IMR-90 (cell line): ENCODE measurements around the gene DMD. TPM values are rescaled to one million over a fixed set of nuclear protein-coding genes. Genes with fewer than 3 reads are reported as not detected.

ENCODE experiments used
- ATAC-seq: fragments of 200-7000 bp; cut with Tn5 transposase; 2 replicates; pipeline ENCODE4 v1.9.1; 2020; ENCODE audit warnings: low read depth, mild to moderate bottlenecking, moderate library complexity
- BruUV-seq: library from RNA; stranded (reverse); fragments of 400-500 nt; replicated peaks from 2 replicates; lab custom pipeline; 2021; lab: Mats Ljungman, UMichigan
- CTCF ChIA-PET: fragments of 300-600 bp; formaldehyde crosslinking; extraction: SDS; loops from one replicate; lab custom pipeline; 2021; ENCODE audit warnings: antibody characterized with exemption; lab: Yijun Ruan, JAX
- POLR2A ChIA-PET: fragments of 300-600 bp; sonication (Branson Sonifier 250); formaldehyde crosslinking; loops from one replicate; lab custom pipeline; 2022; ENCODE audit warnings: antibody characterized with exemption; ENCODE audit not compliant: unreplicated experiment; lab: Charles Lee
- DNase-seq: peaks from one replicate; pipeline ENCODE4 v3.0.0; 2013
- H2AFZ ChIP-seq: replicated peaks from 2 replicates; pipeline ENCODE3; 2013; ENCODE audit warnings: low read length, mild to moderate bottlenecking; ENCODE audit not compliant: poor library complexity
- H2AK5ac ChIP-seq: 2 replicates; pipeline ENCODE4 v1.6.1; 2013; ENCODE audit warnings: low read depth, low read length, inconsistent platforms
- H2AK9ac ChIP-seq: replicated peaks from 2 replicates; pipeline ENCODE3; 2013; ENCODE audit warnings: mild to moderate bottlenecking, low read depth, low read length, moderate library complexity; ENCODE audit not compliant: poor library complexity
- H2BK120ac ChIP-seq: 2 replicates; pipeline ENCODE4 v1.6.1; 2013; ENCODE audit warnings: low read depth, low read length, inconsistent platforms
- H2BK15ac ChIP-seq: 3 replicates; pipeline ENCODE4 v1.6.1; 2013; ENCODE audit warnings: low read depth, low read length, inconsistent platforms
- H2BK20ac ChIP-seq: 2 replicates; pipeline ENCODE4 v1.6.1; 2013; ENCODE audit warnings: low read depth, mild to moderate bottlenecking, inconsistent platforms, low read length, moderate library complexity
- H2BK5ac ChIP-seq: 2 replicates; pipeline ENCODE4 v1.6.1; 2013; ENCODE audit warnings: mild to moderate bottlenecking, low read depth, low read length, inconsistent platforms; ENCODE audit not compliant: poor library complexity, severe bottlenecking
- H3K14ac ChIP-seq: replicated peaks from 2 replicates; pipeline ENCODE4 v1.6.1; 2013; ENCODE audit warnings: low read depth, low read length, inconsistent platforms
- H3K18ac ChIP-seq: 2 replicates; pipeline ENCODE4 v1.6.1; 2013; ENCODE audit warnings: low read depth, low read length, control low read depth
- H3K23ac ChIP-seq: 2 replicates; pipeline ENCODE4 v1.6.1; 2013; ENCODE audit warnings: low read depth, low read length, inconsistent platforms
- H3K27ac ChIP-seq: 2 replicates; pipeline ENCODE4 v1.5.1; 2013; ENCODE audit warnings: mild to moderate bottlenecking, control low read depth, low read length; ENCODE audit not compliant: insufficient read depth
- H3K27me3 ChIP-seq: 2 replicates; pipeline ENCODE4 v1.6.1; 2013; ENCODE audit warnings: low read length; ENCODE audit not compliant: control insufficient read depth, insufficient read depth
- H3K36me3 ChIP-seq: 2 replicates; pipeline ENCODE4 v1.6.1; 2013; ENCODE audit warnings: low read length, mixed read lengths; ENCODE audit not compliant: control insufficient read depth, insufficient read depth
- H3K4ac ChIP-seq: 2 replicates; pipeline ENCODE4 v1.6.1; 2013; ENCODE audit warnings: low read depth, low read length, inconsistent platforms
- H3K4me1 ChIP-seq: 2 replicates; pipeline ENCODE4 v1.6.1; 2013; ENCODE audit warnings: low read length, mixed read lengths; ENCODE audit not compliant: control insufficient read depth, insufficient read depth
- H3K4me2 ChIP-seq: 2 replicates; pipeline ENCODE4 v1.6.1; 2013; ENCODE audit warnings: low read depth, mild to moderate bottlenecking, control low read depth, low read length, moderate library complexity
- H3K4me3 ChIP-seq: 2 replicates; pipeline ENCODE4 v1.5.1; 2013; ENCODE audit warnings: low read depth, mild to moderate bottlenecking, control low read depth, low read length, moderate library complexity; ENCODE audit not compliant: insufficient read depth
- H3K56ac ChIP-seq: 2 replicates; pipeline ENCODE4 v1.6.1; 2013; ENCODE audit warnings: low read length, inconsistent platforms; ENCODE audit not compliant: insufficient read depth; ENCODE audit errors: extremely low read depth
- H3K79me1 ChIP-seq, 2 experiments: 2 replicates each; pipeline ENCODE4 v1.6.1; 2013; ENCODE audit warnings: low read length in 2 of 2, inconsistent platforms in 1 of 2, low read depth in 1 of 2
- H3K9ac ChIP-seq: 2 replicates; pipeline ENCODE4 v1.6.1; 2013; ENCODE audit warnings: low read depth, low read length, control low read depth
- H3K9me1 ChIP-seq: 2 replicates; pipeline ENCODE4 v1.6.1; 2013; ENCODE audit warnings: low read length, inconsistent platforms; ENCODE audit not compliant: insufficient read depth
- H3K9me3 ChIP-seq: 2 replicates; pipeline ENCODE4 v1.6.1; 2013; ENCODE audit warnings: low read length; ENCODE audit not compliant: control insufficient read depth, insufficient read depth
- H4K20me1 ChIP-seq: 2 replicates; pipeline ENCODE4 v1.6.1; 2013; ENCODE audit warnings: low read length, inconsistent platforms; ENCODE audit not compliant: insufficient read depth
- H4K5ac ChIP-seq: 2 replicates; pipeline ENCODE4 v1.6.1; 2013; ENCODE audit warnings: mild to moderate bottlenecking, low read depth, low read length, control low read depth
- H4K8ac ChIP-seq, 2 experiments: 2 replicates each; pipeline ENCODE4 v1.6.1; 2013; ENCODE audit warnings: low read depth in 2 of 2, low read length in 2 of 2, control low read depth in 1 of 2, inconsistent platforms in 1 of 2
- H4K91ac ChIP-seq: 2 replicates; pipeline ENCODE4 v1.6.1; 2013; ENCODE audit warnings: low read depth, low read length, inconsistent platforms; ENCODE audit not compliant: insufficient read depth
- BHLHE40 ChIP-seq: fragments of 150-350 bp; IDR thresholded peaks from 2 replicates; pipeline ENCODE4 v1.6.1; 2016; ENCODE audit warnings: mild to moderate bottlenecking, low read depth, low read length
- CEBPB ChIP-seq: IDR thresholded peaks from 2 replicates; pipeline ENCODE4 v1.6.1; 2012; ENCODE audit warnings: low read depth, low read length, improper control_type of control experiment
- CHD1 ChIP-seq: IDR thresholded peaks from 2 replicates; pipeline ENCODE4 v1.6.1; 2012; ENCODE audit warnings: low read depth, low read length, improper control_type of control experiment
- FOS ChIP-seq: fragments of 150-350 bp; IDR thresholded peaks from 2 replicates; pipeline ENCODE4 v1.6.1; 2016; ENCODE audit warnings: low read depth, low read length
- MAFK ChIP-seq: IDR thresholded peaks from 2 replicates; pipeline ENCODE4 v1.6.1; 2012; ENCODE audit warnings: low read depth, low read length, improper control_type of control experiment
- MAZ ChIP-seq: IDR thresholded peaks from 2 replicates; pipeline ENCODE4 v1.6.1; 2012; ENCODE audit warnings: low read depth, mild to moderate bottlenecking, low read length, improper control_type of control experiment, moderate library complexity, borderline replicate concordance
- MXI1 ChIP-seq: IDR thresholded peaks from 2 replicates; pipeline ENCODE4 v1.6.1; 2012; ENCODE audit warnings: low read depth, mild to moderate bottlenecking, low read length, moderate library complexity, borderline replicate concordance
- POLR2A ChIP-seq: IDR thresholded peaks from 2 replicates; pipeline ENCODE4 v1.6.1; 2012; ENCODE audit warnings: mild to moderate bottlenecking, low read depth, low read length
- RAD21 ChIP-seq: IDR thresholded peaks from 2 replicates; pipeline ENCODE4 v1.6.1; 2012; ENCODE audit warnings: low read length, improper control_type of control experiment
- RCOR1 ChIP-seq: IDR thresholded peaks from 2 replicates; pipeline ENCODE4 v1.6.1; 2012; ENCODE audit warnings: mild to moderate bottlenecking, low read length, improper control_type of control experiment; ENCODE audit not compliant: insufficient replicate concordance
- RFX5 ChIP-seq: IDR thresholded peaks from 2 replicates; pipeline ENCODE4 v1.8.0; 2012; ENCODE audit warnings: low read depth, mild to moderate bottlenecking, low read length, moderate library complexity
- whole genome bisulfite sequencing, 2 experiments: methylation state at CpG; one replicate each; pipeline versions ENCODE4 v1.1.5 to v1.1.7; 2013; ENCODE audit warnings: missing lambda C conversion rate in 2 of 2; ENCODE audit not compliant: insufficient read length in 1 of 2; ENCODE audit errors: extremely low coverage in 2 of 2; 5-methylcytosine and 5-hydroxymethylcytosine counted together
- dilution Hi-C: fragments of 300-500 bp; cut with HindIII; formaldehyde crosslinking; loops from one replicate; pipeline ENCODE4 v1.14.3; 2018; ENCODE audit warnings: low sequenced_read_pairs; ENCODE audit not compliant: unreplicated experiment
- in situ Hi-C: fragments of 300-500 bp; cut with MboI; formaldehyde crosslinking; loops from 3 replicates; pipeline ENCODE4 v1.14.3; 2019; ENCODE audit warnings: low sequenced_read_pairs, inconsistent platforms, mixed read lengths
- intact Hi-C: fragments of 100-400 bp; cut with micrococcal nuclease; formaldehyde crosslinking; loops from 2 replicates; pipeline ENCODE4 v1.10.0; 2022
- polyA plus RNA-seq, 3 experiments: library from polyadenylated mRNA; depleted of rRNA; stranded (reverse); fragments of >200 nt; gene quantifications; 2 replicates each; pipeline ENCODE4 v1.2.3, GENCODE V29; 2012; ENCODE audit warnings: low replicate concordance in 1 of 3
- total RNA-seq: library from RNA; depleted of rRNA; stranded (reverse); fragments of >200 nt; gene quantifications from 2 replicates; pipeline ENCODE4 v1.2.3, GENCODE V29; 2012
- TF ChIP-seq, protein P1 (sequence below): fragments of 150-350 bp; IDR thresholded peaks from 2 replicates; pipeline ENCODE4 v1.6.1; 2017; ENCODE audit warnings: mild to moderate bottlenecking, antibody characterized with exemption, low read length, low read depth

The DMD gene
- total and polyA plus RNA-seq, 2 of the 4 experiments (the other 2 are of a cell fraction), result 6.6 to 11.8 TPM

DNA sequence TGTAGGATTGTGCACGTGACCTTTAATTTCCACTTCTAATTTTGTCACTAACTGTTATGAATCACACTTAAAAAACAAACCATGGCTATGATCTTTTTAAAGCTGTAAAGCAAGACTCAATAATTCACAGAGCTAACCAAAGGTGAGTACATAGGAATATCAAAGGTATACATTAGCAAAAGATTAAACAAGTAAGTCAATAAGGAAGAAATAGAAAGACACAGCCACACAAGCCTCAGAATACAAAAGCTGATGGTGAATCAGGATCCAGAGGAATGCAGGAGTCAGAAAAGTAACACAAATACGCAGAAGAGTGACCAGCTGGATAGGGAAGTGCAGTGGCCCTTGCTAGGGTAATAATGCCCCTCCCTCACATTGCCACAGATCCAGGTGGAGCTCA lies 943.6 kb downstream of the DMD start:
- H4K91ac ChIP-seq, result no peak overlapping the region
- no peak overlapping the region for H2AK9ac ChIP-seq
- DNase-seq (no peak), ATAC-seq (no peak)
- no peak overlapping the region for H3K18ac ChIP-seq
- no peaks in the 10 kb centered on the region for H3K9me3 ChIP-seq
- no peak overlapping the region for H2AFZ ChIP-seq
- no peak overlapping the region for H3K27ac ChIP-seq
- H3K4ac ChIP-seq, result no peak overlapping the region
- CTCF ChIA-PET, result interaction anchor here (1.0 kb wide), 1 partner anchor 86 kb away, joined by 3 read pairs; no protein-coding TSS in a partner anchor
- H2BK15ac ChIP-seq, result no peak overlapping the region
- WGBS, 2 experiments, result no CpG with 5 or more reads among the region's 2 CpGs
- no peaks in the 10 kb centered on the region for H4K20me1 ChIP-seq
- H2AK5ac ChIP-seq, result no peak overlapping the region
- dilution Hi-C loops (no loop called here), intact Hi-C loops (no loop called here), in situ Hi-C loops (no loop called here)
- no peak overlapping the region for H3K4me2 ChIP-seq
- BruUV-seq, result no TSS peak
- H3K14ac ChIP-seq, result no peak overlapping the region
- no peak overlapping the region for H3K23ac ChIP-seq
- no peak overlapping the region for H2BK120ac ChIP-seq
- POLR2A ChIA-PET, result no interaction called here
- TF ChIP-seq RFX5, result no peak
- TF ChIP-seq BHLHE40, result no peak
- no peak for TF ChIP-seq CHD1
- no peak for TF ChIP-seq MXI1
- no peak for TF ChIP-seq CEBPB
- no peak for TF ChIP-seq RCOR1
- TF ChIP-seq FOS, result no peak
- TF ChIP-seq, protein P1, sequence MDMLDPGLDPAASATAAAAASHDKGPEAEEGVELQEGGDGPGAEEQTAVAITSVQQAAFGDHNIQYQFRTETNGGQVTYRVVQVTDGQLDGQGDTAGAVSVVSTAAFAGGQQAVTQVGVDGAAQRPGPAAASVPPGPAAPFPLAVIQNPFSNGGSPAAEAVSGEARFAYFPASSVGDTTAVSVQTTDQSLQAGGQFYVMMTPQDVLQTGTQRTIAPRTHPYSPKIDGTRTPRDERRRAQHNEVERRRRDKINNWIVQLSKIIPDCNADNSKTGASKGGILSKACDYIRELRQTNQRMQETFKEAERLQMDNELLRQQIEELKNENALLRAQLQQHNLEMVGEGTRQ, result no peak
- no peak for TF ChIP-seq MAZ
- no peak for TF ChIP-seq MAFK
- TF ChIP-seq POLR2A, result no peak
- TF ChIP-seq RAD21, result no peak
- no peaks in the 10 kb centered on the region for H3K4me1 ChIP-seq
- H4K8ac ChIP-seq, result no peak overlapping the region
- no peaks in the 10 kb centered on the region for H3K36me3 ChIP-seq
- H3K4me3 ChIP-seq, result no peak overlapping the region
- H2BK20ac ChIP-seq, result no peak overlapping the region
- H3K9me1 ChIP-seq, result no peaks in the 10 kb centered on the region
- no peak overlapping the region for H4K5ac ChIP-seq
- H3K56ac ChIP-seq, result no peak overlapping the region
- no peaks in the 10 kb centered on the region for H3K79me1 ChIP-seq
- no peak overlapping the region for H3K9ac ChIP-seq
- no peaks in the 10 kb centered on the region for H3K27me3 ChIP-seq
- H2BK5ac ChIP-seq, result no peak overlapping the region
